ENCODE measurements around the gene HSPA9.

GRCh38 chr5:138559937-138560336, 15.3 kb downstream of the HSPA9 start:
- TF ChIP-seq ZBTB33 (IDR thresholded peaks at IDR 0.05) (no peak), IKZF2 (IDR thresholded peaks at IDR 0.05) (no peak), CTCF (IDR thresholded peaks at IDR 0.05 in 2 of 3, conservative IDR thresholded peaks at IDR 0.05 in 1 of 3; ENCODE audit: control insufficient read depth in 2 of 3, extremely low read depth in 1 of 3, insufficient read depth in 1 of 3, low read depth in 3 of 3, low read length in 3 of 3) (no peak), SUZ12 (IDR thresholded peaks at IDR 0.05; ENCODE audit: unreplicated experiment) (no peak)
